ENCODE results near the gene LRCH3. TPM values are rescaled to one million over a fixed set of nuclear protein-coding genes. Genes with fewer than 3 reads are reported as not detected.
"Not testable (repeated sequence)": the region's sequence is repeated elsewhere in the genome, so short reads cannot be mapped to it uniquely, and the experiment has no call there.

The LRCH3 gene
- total RNA-seq, 4 donors from 2014 or later, result 34.6 to 160 (median 55.2) TPM

- TF ChIP-seq EP300 (IDR thresholded peaks at IDR 0.05) (no peak), POLR2AphosphoS5 (IDR thresholded peaks at IDR 0.05) (no peak), POLR2A (IDR thresholded peaks at IDR 0.05; ENCODE audit: low read depth) (no peak)
- TF ChIP-seq, protein P1, sequence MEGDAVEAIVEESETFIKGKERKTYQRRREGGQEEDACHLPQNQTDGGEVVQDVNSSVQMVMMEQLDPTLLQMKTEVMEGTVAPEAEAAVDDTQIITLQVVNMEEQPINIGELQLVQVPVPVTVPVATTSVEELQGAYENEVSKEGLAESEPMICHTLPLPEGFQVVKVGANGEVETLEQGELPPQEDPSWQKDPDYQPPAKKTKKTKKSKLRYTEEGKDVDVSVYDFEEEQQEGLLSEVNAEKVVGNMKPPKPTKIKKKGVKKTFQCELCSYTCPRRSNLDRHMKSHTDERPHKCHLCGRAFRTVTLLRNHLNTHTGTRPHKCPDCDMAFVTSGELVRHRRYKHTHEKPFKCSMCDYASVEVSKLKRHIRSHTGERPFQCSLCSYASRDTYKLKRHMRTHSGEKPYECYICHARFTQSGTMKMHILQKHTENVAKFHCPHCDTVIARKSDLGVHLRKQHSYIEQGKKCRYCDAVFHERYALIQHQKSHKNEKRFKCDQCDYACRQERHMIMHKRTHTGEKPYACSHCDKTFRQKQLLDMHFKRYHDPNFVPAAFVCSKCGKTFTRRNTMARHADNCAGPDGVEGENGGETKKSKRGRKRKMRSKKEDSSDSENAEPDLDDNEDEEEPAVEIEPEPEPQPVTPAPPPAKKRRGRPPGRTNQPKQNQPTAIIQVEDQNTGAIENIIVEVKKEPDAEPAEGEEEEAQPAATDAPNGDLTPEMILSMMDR (IDR thresholded peaks at IDR 0.05), result no peak
- intact Hi-C loops (cut with DNase I), result no loop called here
- Histone ChIP-seq H3K4me1 (no peaks in the 10 kb centered on the region), H3K4me3 (no peak overlapping the region), H3K9me3 (no peaks in the 10 kb centered on the region), H3K27me3 (no peaks in the 10 kb centered on the region), H3K27ac (replicated peaks in 1 of 4) (no peak overlapping the region), H3K36me3 (peaks cover 0 to 18% (median 5%) of the 10 kb centered on the region in 4 donors)
- no peak for DNase-seq (ENCODE audit: extremely low spot score)
- 94% methylated on average over 12 of the region's 12 CpGs for WGBS
Measured at GRCh38 chr3:197913641-197914380, 122.8 kb downstream of the LRCH3 start.

DNA sequence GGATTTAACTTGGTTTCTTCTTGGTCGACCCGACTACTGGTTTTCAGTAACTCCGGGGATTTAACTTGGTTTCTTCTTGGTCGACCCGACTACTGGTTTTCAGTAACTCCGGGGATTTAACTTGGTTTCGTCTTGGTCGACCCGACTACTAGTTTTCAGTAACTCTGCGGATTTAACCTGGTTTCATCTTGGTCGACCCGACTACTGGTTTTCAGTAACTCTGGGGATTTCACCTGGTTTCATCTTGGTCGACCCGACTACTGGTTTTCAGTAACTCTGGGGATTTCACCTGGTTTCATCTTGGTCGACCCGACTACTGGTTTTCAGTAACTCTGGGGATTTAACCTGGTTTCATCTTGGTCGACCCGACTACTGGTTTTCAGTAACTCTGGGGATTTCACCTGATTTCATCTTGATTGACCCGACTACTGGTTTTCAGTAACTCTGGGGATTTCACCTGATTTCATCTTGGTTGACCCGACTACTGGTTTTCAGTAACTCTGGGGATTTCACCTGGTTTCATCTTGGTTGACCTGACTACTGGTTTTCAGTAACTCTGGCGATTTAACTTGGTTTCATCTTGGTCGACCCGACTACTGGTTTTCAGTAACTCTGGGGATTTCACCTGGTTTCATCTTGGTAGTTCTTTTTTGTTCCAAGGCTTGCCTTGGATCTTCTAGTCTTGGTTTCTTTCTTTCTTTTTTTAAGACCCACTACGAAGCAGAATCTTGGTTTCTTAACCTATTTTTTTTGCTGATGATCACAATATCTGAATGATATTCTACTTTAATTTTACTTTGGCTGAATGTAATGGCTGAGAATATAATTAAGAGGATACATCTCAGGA, 130.6 kb downstream of the LRCH3 start:
- H3K9me3 ChIP-seq; H3K4me1 ChIP-seq; DNase-seq (ENCODE audit: extremely low spot score); H3K27ac ChIP-seq (replicated peaks in 1 of 4); intact Hi-C loops (cut with DNase I); H3K27me3 ChIP-seq; H3K4me3 ChIP-seq: not testable (repeated sequence)
- 92% methylated on average over 22 of the region's 24 CpGs for WGBS
- H3K36me3 ChIP-seq, result peaks cover 0 to 33% (median 12%) of the 10 kb centered on the region in 4 donors

DNA sequence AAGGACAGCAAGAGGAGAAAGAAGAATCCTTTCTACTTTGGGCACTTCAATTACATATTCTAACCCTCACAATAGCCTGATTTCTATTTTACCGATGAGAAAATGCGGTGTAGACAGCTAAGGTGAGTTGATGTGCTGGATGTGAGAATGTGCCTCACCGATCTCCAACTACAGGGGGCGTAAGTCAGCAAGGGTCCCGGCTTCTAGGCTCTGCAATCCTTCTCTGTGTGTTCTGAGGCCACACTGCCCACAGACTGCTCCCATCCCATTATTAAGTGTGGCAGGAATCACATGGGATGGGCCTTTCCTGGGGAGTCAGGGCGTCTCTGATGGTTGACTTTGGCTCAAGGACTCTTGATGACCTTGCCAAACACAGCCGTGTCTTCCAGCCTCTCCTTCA, 135.4 kb downstream of the LRCH3 start:
- intact Hi-C loops (cut with DNase I), result no loop called here
- Histone ChIP-seq H3K4me1 (no peaks in the 10 kb centered on the region), H3K4me3 (no peak overlapping the region)

GRCh38 chr3:197927578-197927977, 136.5 kb downstream of the LRCH3 start:
- H3K4me1 ChIP-seq; H3K9me3 ChIP-seq; intact Hi-C loops (cut with DNase I); DNase-seq (ENCODE audit: extremely low spot score); H3K27ac ChIP-seq (replicated peaks in 1 of 4); H3K27me3 ChIP-seq; H3K4me3 ChIP-seq: not testable (repeated sequence)
- H3K36me3 ChIP-seq, result peaks cover 0 to 63% (median 26%) of the 10 kb centered on the region in 4 donors
- WGBS, result 84% methylated on average over 3 of the region's 3 CpGs

More for the DNA sequence above, 135.4 kb downstream of the LRCH3 start:
- H3K36me3 ChIP-seq, result peaks cover 0 to 57% (median 24%) of the 10 kb centered on the region in 4 donors
- TF ChIP-seq, protein P1 (IDR thresholded peaks at IDR 0.05), result peak in 1 of 3 experiments; percentile 10
- TF ChIP-seq POLR2AphosphoS5 (IDR thresholded peaks at IDR 0.05), result no peak
- H3K27ac ChIP-seq (replicated peaks in 1 of 4), result no peak overlapping the region
- 70% methylated on average over 6 of the region's 7 CpGs for WGBS
- no peaks in the 10 kb centered on the region for H3K9me3 ChIP-seq
- no peaks in the 10 kb centered on the region for H3K27me3 ChIP-seq
- DNase-seq (ENCODE audit: extremely low spot score), result no peak

GRCh38 chr3:197936819-197937384, 145.8 kb downstream of the LRCH3 start:
- no peak overlapping the region for H3K4me3 ChIP-seq
- H3K4me1 ChIP-seq, result no peaks in the 10 kb centered on the region
- TF ChIP-seq POLR2A (IDR thresholded peaks at IDR 0.05; ENCODE audit: low read depth), result no peak
- TF ChIP-seq POLR2AphosphoS5 (IDR thresholded peaks at IDR 0.05), result no peak
- TF ChIP-seq EP300 (IDR thresholded peaks at IDR 0.05), result no peak
- TF ChIP-seq, protein P1 (IDR thresholded peaks at IDR 0.05), result no peak
- no peak overlapping the region for H3K27ac ChIP-seq (replicated peaks in 1 of 4)
- H3K36me3 ChIP-seq, result peaks cover 9 to 29% (median 13%) of the 10 kb centered on the region in 4 donors
- no peak for DNase-seq (ENCODE audit: extremely low spot score)
- intact Hi-C loops (cut with DNase I), result no loop called here
- no peaks in the 10 kb centered on the region for H3K27me3 ChIP-seq
- 87% methylated on average over 15 of the region's 15 CpGs for WGBS
- H3K9me3 ChIP-seq, result no peaks in the 10 kb centered on the region

Small RNAs within 50 kb of the gene (small RNA-seq; reads per million reads assigned to genes)
- 0 reads per million in 3 donors for gene RNU6-858P

Other genes with a start within 250 kb of the LRCH3 start
- 10 to 100 TPM in 3 of 4 donors, 1 to 10 TPM in 1; 9.1 to 18.7 (median 14.6) TPM for gene BDH1, start 235.3 kb upstream of the LRCH3 start, total RNA-seq
- 10 to 100 TPM; 45.7 to 76.7 (median 69.8) TPM for gene RUBCN, start 54.4 kb upstream of the LRCH3 start, total RNA-seq
- 100 to 1,000 TPM in 2 of 4 donors, 10 to 100 TPM in 2; 57.7 to 111 (median 85.6) TPM for gene FYTTD1, start 41.4 kb upstream of the LRCH3 start, total RNA-seq
- 100 to 1,000 TPM; 527 to 724 (median 570) TPM for gene RPL35A, start 158.9 kb downstream of the LRCH3 start, total RNA-seq
- 1 to 10 TPM; 4.1 to 5.5 (median 4.6) TPM for gene LMLN, start 169.0 kb downstream of the LRCH3 start, total RNA-seq

Measured in esophagus muscularis mucosa (tissue), 4 donors.